Transverse colon (tissue), 4 donors: ENCODE data around the gene HOXA13. TPM values are rescaled to one million over a fixed set of nuclear protein-coding genes. Genes with fewer than 3 reads are reported as not detected.

Experiments
- DNase-seq: peaks from one replicate; pipeline ENCODE4 v3.0.0-alpha.2; 2019
- H3K27ac ChIP-seq, 4 donors: fragments of 200-600 bp; sonication (generic); 2 replicates each; pipeline ENCODE4 v1.5.1; 2016 to 2018; ENCODE audit warnings: inconsistent platforms in 4 of 4
- H3K27me3 ChIP-seq: fragments of 200-600 bp; sonication (generic); 2 replicates; pipeline ENCODE4 v1.5.1; 2017; ENCODE audit warnings: inconsistent platforms
- H3K36me3 ChIP-seq, 4 donors: fragments of 200-600 bp; sonication (generic); 2 replicates each; pipeline ENCODE4 v1.5.1; 2017 to 2019; ENCODE audit warnings: inconsistent platforms in 4 of 4
- H3K4me1 ChIP-seq, 4 donors: fragments of 200-600 bp; sonication (generic); 2 replicates each; pipeline ENCODE4 v1.5.1; 2017 to 2020; ENCODE audit warnings: inconsistent platforms in 4 of 4
- H3K4me3 ChIP-seq, 4 donors: fragments of 200-600 bp; sonication (generic); 1 replicate in 1 of 4; 2 replicates in 3 of 4; pipeline versions ENCODE4 v1.5.1 to v1.6.1; 2017 to 2019; ENCODE audit warnings: inconsistent platforms in 4 of 4
- H3K9me3 ChIP-seq, 2 donors: fragments of 200-600 bp; sonication (generic); 2 replicates each; pipeline ENCODE4 v1.5.1; 2017 to 2019; ENCODE audit warnings: inconsistent platforms in 2 of 2
- CTCF ChIP-seq, 5 experiments: fragments of 200-600 bp in 3 of 5; fragments of 450-650 bp in 2 of 5; sonication (generic) in 3 of 5; IDR thresholded peaks; 1 replicate in 2 of 5; 2 replicates in 3 of 5; pipeline ENCODE4 v1.5.1; 2016 to 2017; ENCODE audit warnings: antibody characterized with exemption in 5 of 5, inconsistent platforms in 3 of 5, mild to moderate bottlenecking in 2 of 5, moderate library complexity in 1 of 5
- EP300 ChIP-seq: sonication (generic); formaldehyde crosslinking; IDR thresholded peaks from one replicate; pipeline ENCODE4 v1.6.1; 2017; ENCODE audit warnings: antibody characterized with exemption, low read depth
- POLR2A ChIP-seq: fragments of 450-650 bp; IDR thresholded peaks from one replicate; pipeline ENCODE4 v1.6.1; 2016; ENCODE audit warnings: antibody characterized with exemption, mild to moderate bottlenecking, moderate library complexity
- POLR2AphosphoS5 ChIP-seq, 3 donors: sonication (generic); formaldehyde crosslinking; IDR thresholded peaks; one replicate each; pipeline ENCODE4 v1.6.1; 2016; ENCODE audit warnings: antibody characterized with exemption in 3 of 3
- WGBS, 2 donors: methylation state at CpG; one replicate each; pipeline ENCODE4 v1.1.5; 2018; ENCODE audit warnings: low coverage in 1 of 2; 5-methylcytosine and 5-hydroxymethylcytosine counted together
- in situ Hi-C, 4 donors: fragments of 200-750 bp; cut with MboI; loops; one replicate each; pipeline versions ENCODE4 v1.15.0 to v1.15.1; 2017; ENCODE audit warnings: low sequenced_read_pairs in 3 of 4, low pct_ligation_motif_present in 1 of 4, low pct_unique_long_range_greater_than_20kb in 1 of 4
- intact Hi-C: fragments of 100-400 bp; cut with DNase I; formaldehyde crosslinking; loops from one replicate; pipeline ENCODE4 v1.15.1; 2023; ENCODE audit warnings: low total_unique reads
- total RNA-seq, 4 donors: library from RNA; depleted of rRNA; stranded (reverse); fragments of >200 nt; gene quantifications; one replicate each; pipeline ENCODE4 v1.1.0, GENCODE V29; 2016

Gene HOXA13
- total RNA-seq, 4 donors from 2014 or later, result 22.5 to 69.9 (median 38.7) TPM

- H3K36me3 ChIP-seq, result no peaks in the 10 kb centered on the region
- H3K4me1 ChIP-seq, result peaks cover 29 to 73% (median 59%) of the 10 kb centered on the region in 4 donors
- DNase-seq, result peak; percentile 20
- H3K27ac ChIP-seq, result peak overlapping the region; percentile 95 to 99 (median 98)
- peak overlapping the region; percentile 56 to 79 (median 70) for H3K4me3 ChIP-seq
- H3K9me3 ChIP-seq, result no peaks in the 10 kb centered on the region
- WGBS, 2 donors, result 6 to 7% methylated on average over 11 to 24 of the region's 24 CpGs
- H3K27me3 ChIP-seq, result peaks cover 66% of the 10 kb centered on the region
- TF ChIP-seq POLR2A (peak; percentile 6), CTCF (IDR thresholded peaks at IDR 0.05) (no peak)
- in situ Hi-C loops (loop anchor here in 3 of 4 donors (10.0 to 25.0 kb wide), 2 partner anchors 1324 to 1331 kb away; no protein-coding TSS in a partner anchor), intact Hi-C loops (loop anchor here (5.0 kb wide), 1 partner anchor 831 kb away; no protein-coding TSS in a partner anchor)
These were observed 13.8 kb downstream of the HOXA13 start for GRCh38 chr7:27185854-27186667.

- no peaks in the 10 kb centered on the region for H3K36me3 ChIP-seq
- peaks cover 29 to 73% (median 59%) of the 10 kb centered on the region in 4 donors for H3K4me1 ChIP-seq
- intact Hi-C loops (loop anchor here (5.0 kb wide), 1 partner anchor 832 kb away; no protein-coding TSS in a partner anchor), in situ Hi-C loops (loop anchor here in 3 of 4 donors (10.0 to 25.0 kb wide), 2 partner anchors 1323 to 1330 kb away; no protein-coding TSS in a partner anchor)
- DNase-seq, result peak; percentile 83
- peaks cover 64% of the 10 kb centered on the region for H3K27me3 ChIP-seq
- peak within 1 kb of the TSS; percentile 56 to 79 (median 70) for H3K4me3 ChIP-seq
- TF ChIP-seq EP300 (no peak), POLR2A (peak; percentile 96), CTCF (IDR thresholded peaks at IDR 0.05) (no peak), POLR2AphosphoS5 (IDR thresholded peaks at IDR 0.05) (peak; percentile 93 to 98 (median 96))
- WGBS, 2 donors, result 7 to 8% methylated on average over 11 to 42 of the region's 43 CpGs
- peak within 1 kb of the TSS; percentile 95 to 99 (median 98) for H3K27ac ChIP-seq
- H3K9me3 ChIP-seq, result no peaks in the 10 kb centered on the region
These were observed 14.7 kb downstream of the HOXA13 start, which contains the start of gene HOXA11 for GRCh38 chr7:27185013-27185853. HOXA11 (minus strand) TSS chr7:27185232; CDS start chr7:27185144, 88 bp downstream.

- H3K4me3 ChIP-seq, result peak overlapping the region; percentile 56 to 79 (median 70)
- H3K9me3 ChIP-seq, result no peaks in the 10 kb centered on the region
- WGBS, 2 donors, result 3% methylated on average over 36 of the region's 72 CpGs; no CpG with 5 or more reads in 1 of the 2 donors
- no peaks in the 10 kb centered on the region for H3K36me3 ChIP-seq
- peaks cover 61% of the 10 kb centered on the region for H3K27me3 ChIP-seq
- intact Hi-C loops, result loop anchor here (5.0 kb wide), 1 partner anchor 833 kb away; no protein-coding TSS in a partner anchor
- peaks cover 22 to 67% (median 54%) of the 10 kb centered on the region in 4 donors for H3K4me1 ChIP-seq
- peak; percentile 67 for DNase-seq
- in situ Hi-C loops, result loop anchor here in 3 of 4 donors (10.0 to 25.0 kb wide), 2 partner anchors 1322 to 1330 kb away; no protein-coding TSS in a partner anchor
- TF ChIP-seq EP300 (no peak), POLR2A (peak; percentile 72), POLR2AphosphoS5 (IDR thresholded peaks at IDR 0.05) (peak; percentile 29 to 92 (median 61)), CTCF (IDR thresholded peaks at IDR 0.05) (no peak)
- peak overlapping the region; percentile 95 to 99 (median 98) for H3K27ac ChIP-seq
These were observed 15.4 kb downstream of the HOXA13 start for GRCh38 chr7:27184337-27185012.
